NCI-H748 (cell line): ENCODE results near the gene DCBLD2.
A peak's percentile ranks its signal among the peaks of the same experiment; 100 is the strongest.
"Not testable (repeated sequence)": the region's sequence is repeated elsewhere in the genome, so short reads cannot be mapped to it uniquely, and the experiment has no call there.

Experiments used
- DNase-seq: peaks from one replicate; lab custom pipeline; 2025; ENCODE audit not compliant: unreplicated experiment; lab: John Stamatoyannopoulos, UW

DCBLD2 gene

GRCh38 chr3:98839846-98840245, 61.6 kb downstream of the DCBLD2 start:
- no peak for DNase-seq

DNA sequence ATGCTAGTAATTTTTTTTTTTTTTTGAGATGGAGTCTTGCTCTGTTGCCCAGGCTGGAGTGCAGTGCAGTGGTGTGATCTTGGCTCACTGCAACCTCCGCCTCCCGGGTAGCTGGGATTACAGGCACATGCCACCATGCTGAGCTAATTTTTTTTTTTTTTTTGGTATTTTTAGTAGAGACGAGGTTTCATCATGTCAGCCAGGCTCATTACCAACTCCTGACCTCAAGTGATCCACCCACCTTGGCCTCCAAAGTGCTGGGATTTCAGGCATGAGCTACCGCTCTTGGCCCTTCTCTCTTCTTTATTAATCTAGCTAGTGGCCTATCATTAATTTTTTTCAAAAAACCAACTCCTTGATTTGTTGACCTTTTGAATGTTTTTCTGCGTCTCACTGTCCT, 70.4 kb downstream of the DCBLD2 start:
- DNase-seq, result not testable (repeated sequence)

DNA sequence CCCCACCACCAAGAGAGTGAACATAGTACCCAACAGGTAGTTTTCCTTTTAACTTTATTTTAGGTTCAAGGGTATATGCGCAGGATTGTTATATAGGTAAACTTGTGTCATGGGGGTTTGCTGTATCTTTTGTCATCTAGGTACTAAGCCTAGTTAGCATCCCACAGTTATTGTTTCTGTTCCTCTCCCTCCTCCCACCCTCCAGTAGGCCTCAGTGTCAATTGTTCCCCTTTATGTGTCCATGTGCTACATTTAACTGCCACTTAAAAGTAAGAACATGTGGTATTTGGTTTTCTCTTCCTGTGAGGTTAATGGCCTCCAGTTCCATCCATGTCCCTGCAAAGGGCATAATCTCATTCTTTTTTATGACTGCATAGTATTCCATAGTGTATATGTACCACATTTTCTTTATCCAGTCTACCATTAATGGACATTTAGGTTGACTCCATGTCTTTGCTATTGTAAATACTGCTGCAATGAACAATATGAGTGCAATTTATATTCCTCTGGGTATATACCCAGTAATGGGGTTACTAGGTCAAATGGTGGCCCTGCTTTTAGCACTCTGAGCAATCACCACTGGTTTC, 72.2 kb downstream of the DCBLD2 start:
- no peak for DNase-seq

- DNase-seq, result no peak
These were observed 74.1 kb downstream of the DCBLD2 start for GRCh38 chr3:98827221-98827920.

- no peak for DNase-seq
These were observed 75.4 kb downstream of the DCBLD2 start for GRCh38 chr3:98826126-98826525.

DNA sequence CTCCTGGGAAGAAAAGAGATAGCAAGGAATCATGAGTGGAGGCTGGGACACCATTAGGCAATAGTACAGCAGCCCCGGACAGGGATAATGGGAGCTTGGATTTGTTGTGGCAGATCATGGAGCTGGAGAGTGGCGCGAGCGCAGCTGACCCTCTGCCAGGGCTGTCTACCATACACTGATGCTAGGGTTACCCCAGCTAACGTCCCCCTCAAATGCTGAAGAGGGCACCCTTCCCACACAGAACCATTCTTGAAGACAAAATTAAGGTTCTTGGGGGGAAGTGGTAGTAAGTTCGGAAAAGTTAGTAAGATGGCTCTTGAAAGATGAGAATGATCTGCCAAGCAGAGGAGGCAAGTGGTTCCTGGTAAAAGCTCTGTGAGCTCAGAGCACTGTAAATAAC, 77.2 kb downstream of the DCBLD2 start:
- no peak for DNase-seq

DNA sequence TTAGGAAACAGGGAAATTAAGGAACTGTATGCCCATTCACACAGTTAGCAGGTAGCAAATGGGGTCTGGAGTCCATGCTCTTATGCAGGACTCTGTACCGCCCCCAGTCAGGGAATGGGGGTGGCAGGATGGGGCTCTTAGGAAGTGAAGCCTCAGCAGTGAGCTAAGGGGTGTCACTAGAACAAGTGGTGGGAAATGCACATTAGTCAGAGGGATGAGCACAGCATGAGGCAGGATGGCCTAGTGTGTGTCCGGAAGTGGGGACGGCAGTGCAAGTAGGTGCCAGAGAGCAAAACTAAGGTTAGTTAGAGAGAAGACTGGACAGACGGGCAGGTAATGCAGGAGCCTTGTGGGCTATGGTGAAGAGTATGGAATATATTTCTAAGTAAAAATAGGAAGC, 77.7 kb downstream of the DCBLD2 start:
- no peak for DNase-seq

DNA sequence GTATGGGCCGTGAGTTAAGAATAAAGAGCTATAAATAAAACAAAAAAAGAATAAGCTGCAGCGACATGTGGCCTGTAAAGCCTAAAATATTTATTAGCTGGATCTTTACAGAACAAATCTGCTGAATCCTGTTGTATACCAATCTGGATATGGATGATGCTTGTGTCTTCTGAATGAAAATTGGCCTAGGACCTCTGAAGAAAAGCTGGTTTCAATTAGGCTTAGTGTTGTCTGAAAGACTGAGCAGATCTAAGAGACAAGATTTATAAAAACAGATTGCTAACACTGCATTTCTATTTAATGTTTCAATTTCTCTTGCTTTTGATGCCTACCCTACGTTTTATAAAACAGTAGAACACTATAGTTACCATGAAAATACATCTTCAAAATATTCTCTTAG, 80.4 kb downstream of the DCBLD2 start:
- no peak for DNase-seq

GRCh38 chr3:98817547-98818041, 83.9 kb downstream of the DCBLD2 start:
- peak; percentile 10 for DNase-seq

DNA sequence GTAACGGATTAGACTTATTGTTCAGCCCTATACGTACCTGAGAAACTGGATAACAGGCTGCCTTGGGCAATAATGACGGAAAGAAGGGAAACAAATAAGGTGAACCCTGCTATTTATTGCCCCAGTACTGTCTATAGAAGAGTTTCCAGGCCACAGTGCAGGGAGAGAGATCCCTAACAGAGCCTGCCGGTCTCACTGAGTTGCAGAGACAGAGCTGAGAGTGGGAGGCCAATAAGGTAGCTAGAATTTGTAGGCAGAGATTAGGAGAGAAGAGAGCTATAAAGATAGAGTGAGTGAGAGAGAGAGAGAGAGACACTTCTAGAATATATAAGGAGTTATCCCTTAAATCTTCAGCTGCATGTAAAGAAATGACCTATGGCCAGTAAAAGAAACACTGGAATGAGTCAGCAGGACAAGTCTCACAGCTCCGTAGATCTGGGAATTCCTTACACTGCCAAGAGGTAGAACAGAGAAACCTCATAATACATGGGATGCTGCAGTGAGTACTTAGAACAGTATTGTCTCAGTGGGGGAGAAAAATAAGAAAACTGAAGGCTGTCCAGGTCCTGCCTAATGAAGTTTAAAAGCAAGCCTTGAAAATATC, 86.6 kb downstream of the DCBLD2 start:
- DNase-seq, result no peak

DNA sequence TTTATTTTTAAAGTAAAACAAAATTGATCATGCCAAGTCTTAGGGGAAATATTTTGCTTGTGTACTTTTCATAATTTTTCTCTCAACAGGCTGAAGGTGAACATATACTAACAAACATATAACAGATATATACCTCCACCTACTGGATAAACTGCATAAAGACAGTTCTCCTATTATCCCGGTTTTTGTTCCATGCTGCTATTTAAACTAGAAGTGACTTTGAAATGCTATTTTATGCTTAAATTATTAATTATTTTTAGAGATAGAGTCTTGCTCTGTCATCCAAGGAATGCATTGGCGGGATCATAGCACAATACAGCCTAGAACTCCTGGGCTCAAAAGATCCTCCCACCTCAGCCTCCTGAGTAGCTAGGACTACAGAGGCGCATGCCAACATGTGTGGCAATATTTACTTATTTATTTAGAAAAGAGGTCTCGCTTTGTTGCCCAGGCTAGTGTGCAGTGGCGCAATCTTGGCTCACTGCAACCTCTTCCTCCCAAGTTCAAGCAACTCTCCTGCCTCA, 88.6 kb downstream of the DCBLD2 start:
- peak; percentile 9 for DNase-seq

- DNase-seq, result no peak
These were observed 90.4 kb downstream of the DCBLD2 start for GRCh38 chr3:98811048-98811447.

DNA sequence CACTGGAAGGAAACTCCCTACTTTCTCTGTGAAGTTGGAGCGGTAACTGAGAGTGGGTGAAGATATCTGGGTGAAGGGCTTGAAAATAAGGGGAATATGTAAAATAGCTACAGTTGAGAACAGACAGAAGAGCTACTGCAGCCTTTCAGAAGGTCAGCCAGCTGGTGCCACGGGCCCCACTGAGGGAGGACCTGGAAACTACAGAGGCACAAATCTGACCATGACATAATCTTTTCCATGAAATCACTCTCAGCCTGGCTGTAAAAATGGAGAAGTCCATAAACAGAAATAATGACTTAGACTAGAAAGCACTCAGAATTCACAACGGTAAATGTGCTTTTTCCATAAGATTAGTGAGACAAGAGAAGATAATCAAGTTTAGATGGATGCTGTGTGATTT, 91.9 kb downstream of the DCBLD2 start:
- DNase-seq, result no peak

GRCh38 chr3:98808071-98808470, 93.4 kb downstream of the DCBLD2 start:
- DNase-seq, result no peak

DNA sequence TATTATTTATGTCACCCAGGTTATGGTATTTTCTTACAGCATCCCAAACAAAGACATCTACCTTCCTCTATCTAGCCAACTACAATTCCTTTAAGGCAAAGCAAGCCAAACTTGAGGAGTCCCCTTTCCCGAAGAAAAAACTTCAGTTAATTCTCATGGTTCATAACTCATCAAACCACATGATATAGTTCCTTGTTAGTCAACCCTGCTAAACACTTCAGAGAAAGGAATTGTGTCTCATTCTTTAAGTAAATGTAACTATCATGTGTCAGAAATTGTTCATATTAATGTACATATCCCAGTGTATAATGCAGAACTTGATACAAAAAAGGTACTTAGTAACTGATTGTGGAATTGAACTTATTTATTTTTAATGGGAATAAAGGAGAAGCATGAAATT, 93.9 kb downstream of the DCBLD2 start:
- DNase-seq, result no peak

DNA sequence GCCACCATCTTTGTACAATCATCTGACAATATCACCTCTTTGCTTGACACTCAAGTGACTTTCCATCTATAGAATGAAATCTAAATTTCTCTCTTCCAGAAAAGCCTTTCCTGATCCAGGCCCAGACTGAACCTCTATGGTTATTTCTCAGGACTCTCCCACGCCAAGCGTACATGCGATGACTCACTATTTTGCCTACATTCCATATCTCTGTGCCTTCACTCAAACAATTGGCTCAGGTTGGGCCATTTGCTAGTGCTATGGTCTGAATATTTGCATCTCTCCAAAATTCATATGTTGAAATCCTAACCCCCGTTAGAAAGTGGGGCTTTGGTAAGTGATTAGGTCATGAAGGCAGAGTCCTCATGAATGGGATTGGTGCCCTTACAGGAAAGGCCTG, 94.5 kb downstream of the DCBLD2 start:
- no peak for DNase-seq

GRCh38 chr3:98806521-98806920, 95.0 kb downstream of the DCBLD2 start:
- DNase-seq, result no peak

DNA sequence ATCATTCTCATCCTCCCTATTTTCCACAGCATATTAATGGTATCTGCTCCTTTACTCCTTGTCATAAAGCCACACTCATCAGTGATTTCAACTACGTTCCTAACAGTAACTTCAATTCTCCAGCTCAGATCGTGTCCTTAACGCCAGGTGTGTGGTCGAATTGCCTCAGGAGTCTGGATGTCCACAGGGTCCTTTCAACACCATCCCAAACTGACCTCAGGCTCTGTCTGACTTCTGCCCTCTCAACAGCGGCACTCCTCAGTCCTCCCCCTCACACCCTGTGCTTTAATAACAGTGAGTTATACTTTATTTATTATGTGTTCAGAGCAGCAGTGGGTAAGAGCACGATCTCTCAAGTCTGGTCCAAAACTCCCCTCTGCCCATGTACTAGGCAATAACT, 95.9 kb downstream of the DCBLD2 start:
- DNase-seq, result no peak

GRCh38 chr3:98801043-98801747, 100.3 kb downstream of the DCBLD2 start:
- no peak for DNase-seq

GRCh38 chr3:98800401-98800800, 101.1 kb downstream of the DCBLD2 start:
- DNase-seq, result no peak

GRCh38 chr3:98799479-98799878, 102.0 kb downstream of the DCBLD2 start:
- no peak for DNase-seq

- no peak for DNase-seq
These were observed 102.7 kb downstream of the DCBLD2 start for GRCh38 chr3:98798820-98799219.
